Transverse colon (tissue), 4 donors: ENCODE results near the gene OR13D1.
"Not testable (repeated sequence)": the region's sequence is repeated elsewhere in the genome, so short reads cannot be mapped to it uniquely, and the experiment has no call there.

Source experiments
- EP300 ChIP-seq: sonication (generic); formaldehyde crosslinking; IDR thresholded peaks from one replicate; pipeline ENCODE4 v1.6.1; 2017; ENCODE audit warnings: antibody characterized with exemption, low read depth
- POLR2A ChIP-seq: fragments of 450-650 bp; IDR thresholded peaks from one replicate; pipeline ENCODE4 v1.6.1; 2016; ENCODE audit warnings: antibody characterized with exemption, mild to moderate bottlenecking, moderate library complexity
- POLR2AphosphoS5 ChIP-seq, 3 donors: sonication (generic); formaldehyde crosslinking; IDR thresholded peaks; one replicate each; pipeline ENCODE4 v1.6.1; 2016; ENCODE audit warnings: antibody characterized with exemption in 3 of 3
- TF ChIP-seq, protein P1 (sequence below), 5 experiments: fragments of 200-600 bp in 3 of 5; fragments of 450-650 bp in 2 of 5; sonication (generic) in 3 of 5; IDR thresholded peaks; 1 replicate in 2 of 5; 2 replicates in 3 of 5; pipeline ENCODE4 v1.5.1; 2016 to 2017; ENCODE audit warnings: antibody characterized with exemption in 5 of 5, inconsistent platforms in 3 of 5, mild to moderate bottlenecking in 2 of 5, moderate library complexity in 1 of 5

DNA sequence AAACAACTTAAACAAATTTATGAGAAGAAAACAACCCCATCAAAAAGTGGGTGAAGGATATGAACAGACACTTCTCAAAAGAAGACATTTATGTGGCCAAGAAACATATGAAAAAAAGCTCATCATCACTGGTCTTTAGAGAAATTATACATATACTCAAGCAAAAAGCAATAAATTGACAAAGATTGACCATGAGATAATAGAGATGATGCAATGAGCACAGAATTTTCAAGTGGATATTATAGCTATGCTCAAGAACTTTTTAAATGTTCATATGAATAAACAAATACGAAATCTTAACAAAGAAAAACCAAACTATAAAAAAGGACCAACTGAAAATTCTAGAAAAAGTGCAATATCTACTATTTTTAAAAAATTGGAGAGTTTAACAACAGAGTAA, 14.4 kb downstream of the OR13D1 start:
- TF ChIP-seq, protein P1, sequence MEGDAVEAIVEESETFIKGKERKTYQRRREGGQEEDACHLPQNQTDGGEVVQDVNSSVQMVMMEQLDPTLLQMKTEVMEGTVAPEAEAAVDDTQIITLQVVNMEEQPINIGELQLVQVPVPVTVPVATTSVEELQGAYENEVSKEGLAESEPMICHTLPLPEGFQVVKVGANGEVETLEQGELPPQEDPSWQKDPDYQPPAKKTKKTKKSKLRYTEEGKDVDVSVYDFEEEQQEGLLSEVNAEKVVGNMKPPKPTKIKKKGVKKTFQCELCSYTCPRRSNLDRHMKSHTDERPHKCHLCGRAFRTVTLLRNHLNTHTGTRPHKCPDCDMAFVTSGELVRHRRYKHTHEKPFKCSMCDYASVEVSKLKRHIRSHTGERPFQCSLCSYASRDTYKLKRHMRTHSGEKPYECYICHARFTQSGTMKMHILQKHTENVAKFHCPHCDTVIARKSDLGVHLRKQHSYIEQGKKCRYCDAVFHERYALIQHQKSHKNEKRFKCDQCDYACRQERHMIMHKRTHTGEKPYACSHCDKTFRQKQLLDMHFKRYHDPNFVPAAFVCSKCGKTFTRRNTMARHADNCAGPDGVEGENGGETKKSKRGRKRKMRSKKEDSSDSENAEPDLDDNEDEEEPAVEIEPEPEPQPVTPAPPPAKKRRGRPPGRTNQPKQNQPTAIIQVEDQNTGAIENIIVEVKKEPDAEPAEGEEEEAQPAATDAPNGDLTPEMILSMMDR (IDR thresholded peaks at IDR 0.05): not testable (repeated sequence)
- not testable (repeated sequence) for TF ChIP-seq POLR2A; POLR2AphosphoS5 (IDR thresholded peaks at IDR 0.05); EP300
